Spinal cord (tissue), 10 donors: ENCODE measurements around the gene STXBP5. TPM values are rescaled to one million over a fixed set of nuclear protein-coding genes. Genes with fewer than 3 reads are reported as not detected.

Experiments
- DNase-seq, 6 donors: peaks; one replicate each; pipeline versions ENCODE4 v3.0.0 to v3.0.0-alpha.2; 2013 to 2015; ENCODE audit warnings: low spot score in 6 of 6, low read depth in 4 of 6
- H3K27ac ChIP-seq: one replicate; pipeline ENCODE4 v1.5.1; 2013; ENCODE audit warnings: low read depth, low read length, control low read depth
- H3K27me3 ChIP-seq: one replicate; pipeline ENCODE4 v1.6.1; 2013; ENCODE audit warnings: low read length; ENCODE audit not compliant: control insufficient read depth, insufficient read depth
- H3K36me3 ChIP-seq: one replicate; pipeline ENCODE4 v1.6.1; 2013; ENCODE audit warnings: low read length; ENCODE audit not compliant: control insufficient read depth, insufficient read depth
- H3K4me1 ChIP-seq: one replicate; pipeline ENCODE4 v1.6.1; 2013; ENCODE audit warnings: low read length; ENCODE audit not compliant: control insufficient read depth, insufficient read depth
- H3K4me3 ChIP-seq: one replicate; pipeline ENCODE4 v1.5.1; 2013; ENCODE audit warnings: low read depth, low read length, control low read depth
- H3K9me3 ChIP-seq: one replicate; pipeline ENCODE4 v1.6.1; 2013; ENCODE audit warnings: low read length; ENCODE audit not compliant: control insufficient read depth, insufficient read depth
- WGBS: methylation state at CpG from one replicate; pipeline ENCODE4 v1.1.5; 2013; ENCODE audit warnings: missing lambda C conversion rate; ENCODE audit not compliant: insufficient coverage; 5-methylcytosine and 5-hydroxymethylcytosine counted together
- polyA plus RNA-seq, 2 donors: library from polyadenylated mRNA; unstranded; fragments of 120-200 nt; gene quantifications; one replicate each; pipeline ENCODE4 v1.2.1, GENCODE V29; 2013; ENCODE audit not compliant: insufficient read length in 2 of 2
- total RNA-seq, 2 donors: library from RNA; depleted of rRNA in 1 of 2; stranded (reverse); fragments of 120-200 nt in 1 of 2; fragments of >200 nt in 1 of 2; gene quantifications; one replicate each; pipeline versions ENCODE4 v1.2.3 to v1.2.4, GENCODE V29; 2013 to 2014
- donor health status: healthy.

STXBP5 gene
- total and polyA plus RNA-seq, 4 donors: 20.4 to 63.2 (median 31.0) TPM

DNA sequence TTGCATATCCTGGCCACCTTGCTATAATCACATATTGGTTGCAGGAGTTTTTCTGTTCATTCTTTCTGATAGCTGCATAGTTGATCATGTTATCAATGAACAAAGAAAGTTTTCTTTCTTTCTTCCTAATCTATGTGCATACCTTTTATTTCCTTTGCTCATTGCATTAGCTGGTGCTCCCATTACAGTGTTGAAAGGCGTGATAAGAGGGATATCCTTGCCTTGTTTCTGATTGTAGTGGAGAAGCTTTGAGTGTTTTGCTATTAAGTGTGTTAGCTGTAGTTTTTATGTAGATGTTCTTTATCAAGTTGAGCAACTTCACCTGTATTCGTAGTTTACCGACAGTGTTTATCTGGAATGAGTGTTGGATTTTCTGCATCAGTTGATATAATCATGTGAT lies 14.6 kb downstream of the STXBP5 start:
- no peak for DNase-seq
- 94% methylated on average over 3 of the region's 3 CpGs for WGBS

DNA sequence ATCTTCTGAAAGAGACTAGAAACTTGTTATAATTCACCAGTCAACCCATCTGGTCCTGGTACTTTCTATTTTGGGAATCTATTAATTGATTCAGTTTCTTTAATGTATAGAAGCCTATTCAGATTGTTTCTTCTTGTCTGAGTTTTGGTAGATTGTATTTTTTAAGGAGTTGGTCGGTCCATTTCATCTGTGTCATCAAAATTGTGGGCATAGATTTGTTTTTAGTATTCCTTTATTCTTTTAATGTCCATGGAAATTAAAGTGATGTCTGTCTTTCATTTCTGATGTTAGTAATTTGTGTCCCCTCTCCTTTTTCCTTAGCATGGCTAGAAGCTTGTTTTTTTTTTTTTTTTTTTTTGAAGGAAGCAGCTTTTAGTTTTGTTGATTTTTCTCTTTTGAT lies 15.2 kb downstream of the STXBP5 start:
- DNase-seq: no peak
- Histone ChIP-seq H3K4me3 (no peak overlapping the region), H3K36me3 (peaks cover 6% of the 10 kb centered on the region), H3K27me3 (no peaks in the 10 kb centered on the region), H3K27ac (no peak overlapping the region), H3K9me3 (no peaks in the 10 kb centered on the region), H3K4me1 (no peaks in the 10 kb centered on the region)
- no CpG with 5 or more reads among the region's 1 CpG for WGBS

More for the DNA sequence above, 14.6 kb downstream of the STXBP5 start:
- Histone ChIP-seq H3K9me3 (no peaks in the 10 kb centered on the region), H3K4me3 (no peak overlapping the region), H3K27ac (no peak overlapping the region), H3K36me3 (peaks cover 6% of the 10 kb centered on the region), H3K4me1 (no peaks in the 10 kb centered on the region), H3K27me3 (no peaks in the 10 kb centered on the region)

DNA sequence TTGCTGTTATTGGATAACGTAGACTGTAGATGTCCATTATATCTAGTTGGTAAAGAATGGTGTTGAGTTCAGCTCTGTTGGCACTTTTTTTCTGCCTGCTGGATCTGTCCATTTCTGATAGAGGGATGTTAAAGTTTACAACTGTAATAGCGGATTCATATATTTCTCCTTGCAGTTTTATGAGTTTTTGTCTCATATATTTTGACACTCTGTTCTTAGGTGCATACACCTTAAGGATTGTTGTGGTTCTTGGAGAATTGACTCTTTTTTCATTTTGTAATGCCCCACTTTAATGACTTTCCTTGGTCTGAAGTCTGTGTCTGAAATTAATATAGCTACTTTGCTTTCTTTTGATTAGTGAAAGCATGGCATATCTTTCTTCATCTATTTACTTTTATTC lies 16.1 kb downstream of the STXBP5 start:
- DNase-seq: no peak
- H3K36me3 ChIP-seq: peaks cover 4% of the 10 kb centered on the region
- no peaks in the 10 kb centered on the region for H3K9me3 ChIP-seq
- H3K27me3 ChIP-seq: no peaks in the 10 kb centered on the region
- 100% methylated on average over 1 of the region's 2 CpGs for WGBS
- no peaks in the 10 kb centered on the region for H3K4me1 ChIP-seq
- H3K4me3 ChIP-seq: no peak overlapping the region
- no peak overlapping the region for H3K27ac ChIP-seq

DNA sequence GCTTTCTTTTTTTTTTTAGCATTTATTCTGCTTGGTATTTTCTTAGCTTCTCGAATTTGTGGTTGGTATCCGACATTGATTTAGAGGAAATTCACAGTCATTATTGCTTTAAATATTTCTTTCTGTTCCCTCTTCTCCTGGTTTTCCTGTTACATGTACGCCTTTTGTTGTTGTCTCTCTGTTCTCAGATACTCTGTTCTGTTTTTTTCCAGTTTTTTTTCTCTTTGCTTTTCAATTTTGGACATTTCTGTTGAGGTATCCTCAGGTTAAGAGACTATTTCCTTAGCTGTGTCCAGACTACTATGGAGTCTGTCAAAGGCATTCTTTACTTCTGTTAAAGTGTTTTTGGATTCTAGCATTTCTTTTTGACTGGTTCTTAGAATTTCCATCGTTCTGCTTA lies 17.5 kb downstream of the STXBP5 start:
- WGBS: no CpG with 5 or more reads among the region's 4 CpGs
- no peak for DNase-seq
- Histone ChIP-seq H3K4me3 (no peak overlapping the region), H3K4me1 (no peaks in the 10 kb centered on the region), H3K9me3 (no peaks in the 10 kb centered on the region), H3K27ac (no peak overlapping the region), H3K36me3 (peaks cover 5% of the 10 kb centered on the region), H3K27me3 (no peaks in the 10 kb centered on the region)

GRCh38 chr6:147222160-147222838 lies 18.1 kb downstream of the STXBP5 start:
- no CpG with 5 or more reads among the region's 4 CpGs for WGBS
- H3K4me3 ChIP-seq: no peak overlapping the region
- DNase-seq: peak in 2 of 6 donors; percentile 41 to 65
- no peaks in the 10 kb centered on the region for H3K9me3 ChIP-seq
- no peak overlapping the region for H3K27ac ChIP-seq
- H3K4me1 ChIP-seq: no peaks in the 10 kb centered on the region
- H3K27me3 ChIP-seq: no peaks in the 10 kb centered on the region
- H3K36me3 ChIP-seq: peaks cover 5% of the 10 kb centered on the region

GRCh38 chr6:147223736-147224135 lies 19.5 kb downstream of the STXBP5 start:
- Histone ChIP-seq H3K27ac (no peak overlapping the region), H3K4me3 (no peak overlapping the region), H3K9me3 (no peaks in the 10 kb centered on the region), H3K36me3 (peaks cover 2% of the 10 kb centered on the region), H3K27me3 (no peaks in the 10 kb centered on the region), H3K4me1 (no peaks in the 10 kb centered on the region)
- peak in 1 of 6 donors; percentile 47 for DNase-seq
- 59% methylated on average over 3 of the region's 3 CpGs for WGBS

DNA sequence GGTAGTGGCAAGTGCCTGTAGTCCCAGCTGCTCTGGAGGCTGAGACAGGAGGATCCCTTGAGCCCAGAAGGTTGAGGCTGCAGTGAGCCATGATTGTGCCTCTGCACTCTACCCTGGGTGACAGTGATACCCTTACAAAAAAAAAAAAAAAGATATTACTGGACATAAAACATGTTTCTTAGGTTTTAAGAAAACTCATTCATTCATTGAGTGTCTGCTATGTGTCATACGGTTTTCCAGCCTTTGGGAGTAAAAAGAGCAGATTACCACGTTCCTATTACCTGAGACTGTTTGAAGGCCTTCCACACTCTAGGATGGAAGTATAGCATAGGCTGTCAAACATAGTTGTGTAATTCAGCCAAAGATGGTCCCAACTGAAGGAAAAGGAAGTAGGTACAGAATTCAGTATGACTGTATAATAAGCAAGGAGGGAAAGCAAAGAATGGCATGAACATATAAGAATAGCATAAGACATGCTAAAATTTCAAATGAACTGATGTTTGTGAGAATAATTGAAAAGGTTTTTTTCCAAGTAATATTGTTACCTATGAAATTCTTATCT lies 22.0 kb downstream of the STXBP5 start:
- no peaks in the 10 kb centered on the region for H3K4me1 ChIP-seq
- no peaks in the 10 kb centered on the region for H3K27me3 ChIP-seq
- no peak overlapping the region for H3K4me3 ChIP-seq
- H3K9me3 ChIP-seq: no peaks in the 10 kb centered on the region
- peaks cover 2% of the 10 kb centered on the region for H3K36me3 ChIP-seq
- 90% methylated on average over 2 of the region's 2 CpGs for WGBS
- no peak for DNase-seq
- no peak overlapping the region for H3K27ac ChIP-seq

DNA sequence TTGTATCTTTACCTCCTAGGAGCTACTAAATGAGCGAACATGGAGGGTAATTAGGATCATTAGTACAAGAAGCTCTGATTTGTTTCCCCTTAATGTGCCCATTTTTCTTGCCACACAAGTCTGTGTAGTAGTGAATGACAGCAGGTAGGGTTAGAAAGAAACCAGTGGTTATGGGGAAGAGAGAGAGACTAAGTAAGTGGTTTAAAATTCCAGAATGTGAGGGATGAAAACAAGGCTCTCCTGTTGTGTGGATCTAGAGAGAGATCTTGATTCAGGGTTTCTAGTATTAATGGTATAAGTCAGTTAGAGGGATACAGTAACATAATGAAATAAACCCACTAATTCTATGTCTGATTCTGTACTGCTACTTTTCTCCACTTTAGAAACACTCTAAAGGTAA lies 22.7 kb downstream of the STXBP5 start:
- DNase-seq: no peak
- H3K27ac ChIP-seq: no peak overlapping the region
- H3K9me3 ChIP-seq: no peaks in the 10 kb centered on the region
- no peak overlapping the region for H3K4me3 ChIP-seq
- H3K4me1 ChIP-seq: no peaks in the 10 kb centered on the region
- no peaks in the 10 kb centered on the region for H3K27me3 ChIP-seq
- no CpG with 5 or more reads among the region's 1 CpG for WGBS
- peaks cover 2% of the 10 kb centered on the region for H3K36me3 ChIP-seq

- H3K27me3 ChIP-seq: no peaks in the 10 kb centered on the region
Measured at GRCh38 chr6:147227770-147228320, 23.6 kb downstream of the STXBP5 start.

DNA sequence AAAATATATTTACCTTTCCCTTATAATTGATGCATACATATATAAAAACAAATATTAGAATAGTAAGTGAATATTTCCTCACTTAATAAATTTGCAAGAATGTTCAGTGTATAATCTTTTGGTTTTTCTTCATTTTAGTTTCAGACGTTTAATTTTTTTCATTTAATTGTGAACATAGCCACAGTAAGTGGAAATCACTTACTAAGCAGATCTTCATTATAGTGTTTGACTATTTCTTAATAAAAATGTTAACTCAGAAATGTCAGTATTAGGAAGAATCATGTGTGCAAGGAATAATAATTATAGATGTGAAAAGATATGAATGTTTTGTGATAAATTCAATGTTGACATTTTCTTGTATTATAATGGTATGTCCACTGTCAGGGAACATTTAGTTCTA lies 27.4 kb downstream of the STXBP5 start:
- H3K9me3 ChIP-seq: no peaks in the 10 kb centered on the region
- H3K4me1 ChIP-seq: no peaks in the 10 kb centered on the region
- H3K36me3 ChIP-seq: no peaks in the 10 kb centered on the region
- H3K4me3 ChIP-seq: no peak overlapping the region
- H3K27ac ChIP-seq: no peak overlapping the region
- DNase-seq: no peak
- no peaks in the 10 kb centered on the region for H3K27me3 ChIP-seq
- no CpG with 5 or more reads among the region's 1 CpG for WGBS

More at GRCh38 chr6:147227770-147228320, 23.6 kb downstream of the STXBP5 start:
- no peak overlapping the region for H3K27ac ChIP-seq
- H3K9me3 ChIP-seq: no peaks in the 10 kb centered on the region
- peaks cover 2% of the 10 kb centered on the region for H3K36me3 ChIP-seq
- H3K4me1 ChIP-seq: no peaks in the 10 kb centered on the region
- no peak for DNase-seq
- no CpG with 5 or more reads among the region's 1 CpG for WGBS
- no peak overlapping the region for H3K4me3 ChIP-seq
